Adrenal gland (tissue), 5 donors: ENCODE data around the gene PI4KA.
A peak's percentile ranks its signal among the peaks of the same experiment; 100 is the strongest.

Source experiments
- CTCF ChIP-seq, 6 experiments: fragments of 450-650 bp in 4 of 6; fragments of 200-600 bp in 2 of 6; sonication (generic) in 1 of 6; IDR thresholded peaks; 1 replicate in 5 of 6; 2 replicates in 1 of 6; pipeline versions ENCODE4 v1.5.1 to v1.8.0; 2016 to 2021; ENCODE audit warnings: antibody characterized with exemption in 6 of 6, mild to moderate bottlenecking in 2 of 6, moderate library complexity in 1 of 6
- POLR2A ChIP-seq, 2 donors: fragments of 450-650 bp; IDR thresholded peaks; one replicate each; pipeline ENCODE4 v1.6.1; 2017; ENCODE audit warnings: antibody characterized with exemption in 2 of 2, mild to moderate bottlenecking in 2 of 2, moderate library complexity in 1 of 2
- donor health status: DM: no; HTN: no; CAD: no.

GRCh38 chr22:20783844-20784723, 74.5 kb downstream of the PI4KA start:
- TF ChIP-seq CTCF (IDR thresholded peaks at IDR 0.05) (peak; percentile 53 to 74 (median 56)), POLR2A (IDR thresholded peaks at IDR 0.05) (no peak)
